Activated T-helper 1 cell treated with anti-CD3 and anti-CD28 coated beads, Interleukin-2, amount 50 U/mL, for 16 hours (primary cell): Measurements from ENCODE around the gene KRTAP13-1.

Experiments
- DNase-seq, 2 donors: peaks; one replicate each; pipeline ENCODE4 v3.0.0-alpha.2; 2020; ENCODE audit warnings: low read depth in 1 of 2, low spot score in 1 of 2

KRTAP13-1 gene

GRCh38 chr21:30395731-30396130 lies at the start of gene KRTAP13-1:
TSS of gene KRTAP13-1 (plus strand) at chr21:30396031. CDS start at chr21:30396087, 56 bp downstream.
- no peak for DNase-seq

GRCh38 chr21:30348506-30348905 lies 47.3 kb upstream of the KRTAP13-1 start, which contains the start of gene KRTAP23-1:
TSS of gene KRTAP23-1 (minus strand) at chr21:30348606. CDS start at chr21:30348606, 0 bp downstream.
- no peak for DNase-seq

- DNase-seq: no peak
Observed at GRCh38 chr21:30349572-30349971, 46.3 kb upstream of the KRTAP13-1 start.

- DNase-seq: no peak
Observed at GRCh38 chr21:30351534-30351933, 44.3 kb upstream of the KRTAP13-1 start.

- DNase-seq: no peak
Observed at GRCh38 chr21:30354308-30355005, 41.4 kb upstream of the KRTAP13-1 start.

- DNase-seq: no peak
Observed at GRCh38 chr21:30355906-30356305, 39.9 kb upstream of the KRTAP13-1 start.

- no peak for DNase-seq
Observed at GRCh38 chr21:30372139-30372770, 23.6 kb upstream of the KRTAP13-1 start, which contains the start of gene KRTAP13-2. TSS of gene KRTAP13-2 (minus strand) at chr21:30372271. CDS start at chr21:30372213, 58 bp downstream.

- DNase-seq: no peak
Observed at GRCh38 chr21:30382201-30382600, 13.6 kb upstream of the KRTAP13-1 start.

- DNase-seq: no peak
Observed at GRCh38 chr21:30391492-30392025, 4.3 kb upstream of the KRTAP13-1 start.

GRCh38 chr21:30408782-30409494 lies 13.1 kb downstream of the KRTAP13-1 start:
- no peak for DNase-seq

GRCh38 chr21:30415993-30416392 lies 20.2 kb downstream of the KRTAP13-1 start:
- no peak for DNase-seq

GRCh38 chr21:30425826-30426225 lies 30.0 kb downstream of the KRTAP13-1 start, which contains the start of gene KRTAP13-3:
TSS of gene KRTAP13-3 (minus strand) at chr21:30425926. CDS start at chr21:30425912, 14 bp downstream.
- no peak for DNase-seq

GRCh38 chr21:30426731-30427130 lies 30.9 kb downstream of the KRTAP13-1 start:
- no peak for DNase-seq

- no peak for DNase-seq
Observed at GRCh38 chr21:30430170-30430655, 34.4 kb downstream of the KRTAP13-1 start, which contains the start of gene KRTAP13-4. TSS of gene KRTAP13-4 (plus strand) at chr21:30430220. CDS start at chr21:30430276, 56 bp downstream.

- DNase-seq: no peak
Observed at GRCh38 chr21:30434033-30434631, 38.3 kb downstream of the KRTAP13-1 start.

- DNase-seq: no peak
Observed at GRCh38 chr21:30437010-30437565, 41.3 kb downstream of the KRTAP13-1 start.

GRCh38 chr21:30439975-30440374 lies 44.1 kb downstream of the KRTAP13-1 start, which contains the start of gene KRTAP15-1:
TSS of gene KRTAP15-1 (plus strand) at chr21:30440275. CDS start at chr21:30440328, 53 bp downstream.
- no peak for DNase-seq

GRCh38 chr21:30443226-30443625 lies 47.4 kb downstream of the KRTAP13-1 start:
- DNase-seq: no peak

- DNase-seq: no peak
Observed at GRCh38 chr21:30444204-30444603, 48.4 kb downstream of the KRTAP13-1 start.
